Activated CD8-positive, alpha-beta memory T cell treated with anti-CD3 and anti-CD28 coated beads for 1 hour (primary cell): ENCODE data around the gene LIMS3.
"Not testable (repeated sequence)": the region's sequence is repeated elsewhere in the genome, so short reads cannot be mapped to it uniquely, and the experiment has no call there.

Experiments used
- DNase-seq, 2 donors: peaks; one replicate each; pipeline ENCODE4 v3.0.0-alpha.2; 2020; ENCODE audit warnings: low read depth in 1 of 2; ENCODE audit errors: extremely low read depth in 1 of 2

Gene LIMS3

DNA sequence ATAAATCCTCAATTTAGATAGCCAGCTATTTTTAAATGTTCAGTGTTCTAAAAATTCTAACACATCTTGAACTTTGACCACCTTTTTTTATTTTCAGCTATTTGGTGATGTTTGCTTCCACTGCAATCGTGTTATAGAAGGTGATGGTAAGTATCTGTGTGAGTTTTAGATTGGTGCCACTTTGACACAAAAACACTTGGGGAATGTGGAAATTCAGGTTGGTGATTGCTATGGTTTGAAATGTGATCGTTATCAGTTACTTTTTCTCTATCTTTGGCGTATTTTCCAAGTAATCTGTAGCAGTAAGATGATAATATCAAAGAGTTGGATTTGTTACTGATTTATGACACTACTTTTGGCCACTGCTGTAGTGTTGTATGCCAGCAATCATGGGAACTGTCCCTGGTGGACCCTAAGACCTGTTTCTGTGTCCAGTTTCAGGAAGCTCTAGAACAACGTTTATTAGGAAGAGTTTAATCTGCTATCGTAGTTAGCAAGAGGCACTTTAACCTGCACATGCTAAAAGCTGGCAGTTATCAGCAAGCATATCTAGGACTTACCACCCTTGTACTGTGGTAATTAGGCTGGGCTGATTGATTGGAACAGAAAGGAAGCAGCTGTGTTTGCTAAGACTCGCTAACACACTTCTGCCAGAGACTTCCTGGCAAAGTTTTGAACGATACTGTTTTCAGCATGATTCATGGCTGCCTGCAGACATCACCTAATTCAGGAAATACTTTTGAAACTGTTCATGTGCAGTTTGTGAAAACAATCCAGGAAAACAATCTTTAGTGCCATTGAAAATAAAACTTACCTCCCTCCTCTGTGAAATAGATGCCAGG, 23.3 kb downstream of the LIMS3 start:
- DNase-seq, result not testable (repeated sequence)

DNA sequence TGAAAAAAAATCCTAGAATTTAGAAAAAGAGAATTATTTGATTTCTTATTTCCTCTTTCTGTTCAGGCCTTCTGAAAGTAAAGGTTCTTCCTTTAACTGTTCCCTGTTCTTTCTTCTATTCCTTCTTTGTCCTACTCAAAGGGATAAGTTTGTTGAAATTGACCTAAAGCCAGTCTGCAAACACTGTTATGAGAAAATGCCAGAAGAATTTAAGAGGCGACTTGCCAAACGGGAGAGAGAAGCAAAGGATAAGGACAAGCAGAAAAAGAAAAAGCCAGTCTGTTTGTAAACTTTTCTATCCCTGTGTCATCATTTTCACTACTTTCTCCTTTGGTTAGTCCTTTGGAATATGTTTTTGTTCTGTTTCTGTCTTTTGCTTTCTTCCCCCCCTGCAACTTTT, 26.0 kb downstream of the LIMS3 start:
- not testable (repeated sequence) for DNase-seq

DNA sequence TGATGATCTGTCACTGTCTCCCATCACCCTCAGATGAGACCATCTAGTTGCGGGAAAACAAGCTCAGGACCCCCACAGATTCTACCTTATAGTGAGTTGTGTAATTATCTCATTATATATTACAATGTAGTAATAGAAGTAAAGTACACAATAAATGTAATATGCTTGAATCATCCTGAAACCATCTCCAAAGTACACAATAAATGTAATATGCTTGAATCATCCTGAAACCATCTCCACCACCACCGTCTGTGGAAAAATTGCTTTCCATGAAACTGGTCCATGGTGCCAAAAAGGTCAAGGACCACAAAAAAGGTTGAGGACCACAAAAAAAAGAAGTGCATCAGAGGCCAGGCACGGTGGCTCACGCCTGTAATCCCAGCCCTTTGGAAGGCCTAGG, 29.3 kb downstream of the LIMS3 start:
- not testable (repeated sequence) for DNase-seq

DNA sequence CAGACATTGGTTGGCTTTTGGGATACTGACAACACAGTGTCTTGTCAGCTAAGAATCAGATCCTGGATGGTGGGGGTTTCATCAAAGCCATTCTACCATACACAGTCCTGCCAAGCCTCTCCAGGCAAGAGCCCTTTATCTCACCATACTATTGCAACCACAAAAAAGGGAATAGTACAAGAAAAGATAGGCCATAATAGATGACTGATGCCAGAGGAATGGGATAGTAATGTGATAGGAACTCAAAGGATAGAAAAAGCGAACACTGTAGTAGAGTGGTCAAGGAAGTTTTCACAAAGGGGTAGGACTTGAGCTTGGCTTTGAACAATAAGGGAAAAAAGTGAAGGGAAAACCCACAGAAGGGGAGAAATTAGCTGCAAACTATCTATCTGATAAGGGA, 30.7 kb downstream of the LIMS3 start:
- DNase-seq, result not testable (repeated sequence)

DNA sequence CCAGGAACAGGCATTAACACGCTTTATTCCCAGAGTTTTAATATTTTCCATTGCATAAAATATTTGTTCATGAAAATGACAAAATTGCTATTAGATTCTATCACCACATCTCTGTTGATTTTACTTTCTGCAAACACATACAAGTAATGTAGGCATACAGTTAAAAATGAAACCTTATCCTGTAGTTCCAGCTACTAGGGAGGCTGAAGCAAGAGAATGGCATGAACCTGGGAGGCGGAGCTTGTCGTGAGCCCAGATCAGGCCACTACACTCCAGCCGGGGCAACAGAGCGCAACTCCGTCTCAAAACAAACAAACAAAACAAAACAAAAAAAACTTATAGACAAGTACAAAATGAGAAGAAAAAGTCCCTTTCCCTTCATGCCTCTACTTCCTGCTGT, 38.0 kb downstream of the LIMS3 start:
- DNase-seq, result not testable (repeated sequence)

DNA sequence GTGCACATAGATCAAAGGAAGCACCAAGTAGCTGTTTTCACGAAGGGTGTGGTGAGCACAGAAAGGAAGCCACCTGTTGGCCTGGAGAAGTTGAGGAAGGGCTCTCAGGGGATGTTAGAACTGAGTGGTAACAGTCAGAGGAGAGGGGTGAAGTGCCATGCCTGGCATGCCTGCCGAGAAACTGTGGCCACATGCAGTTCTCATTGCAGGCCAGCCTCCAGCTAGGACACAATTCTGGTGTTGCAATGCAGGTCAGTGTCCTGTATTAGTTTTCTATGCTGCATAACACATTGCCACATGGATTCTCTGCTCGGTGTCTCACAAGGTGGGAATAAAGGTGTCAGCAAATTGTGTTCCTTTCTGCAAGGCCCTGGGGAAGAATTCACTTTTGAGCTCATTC, 46.9 kb downstream of the LIMS3 start:
- not testable (repeated sequence) for DNase-seq

DNA sequence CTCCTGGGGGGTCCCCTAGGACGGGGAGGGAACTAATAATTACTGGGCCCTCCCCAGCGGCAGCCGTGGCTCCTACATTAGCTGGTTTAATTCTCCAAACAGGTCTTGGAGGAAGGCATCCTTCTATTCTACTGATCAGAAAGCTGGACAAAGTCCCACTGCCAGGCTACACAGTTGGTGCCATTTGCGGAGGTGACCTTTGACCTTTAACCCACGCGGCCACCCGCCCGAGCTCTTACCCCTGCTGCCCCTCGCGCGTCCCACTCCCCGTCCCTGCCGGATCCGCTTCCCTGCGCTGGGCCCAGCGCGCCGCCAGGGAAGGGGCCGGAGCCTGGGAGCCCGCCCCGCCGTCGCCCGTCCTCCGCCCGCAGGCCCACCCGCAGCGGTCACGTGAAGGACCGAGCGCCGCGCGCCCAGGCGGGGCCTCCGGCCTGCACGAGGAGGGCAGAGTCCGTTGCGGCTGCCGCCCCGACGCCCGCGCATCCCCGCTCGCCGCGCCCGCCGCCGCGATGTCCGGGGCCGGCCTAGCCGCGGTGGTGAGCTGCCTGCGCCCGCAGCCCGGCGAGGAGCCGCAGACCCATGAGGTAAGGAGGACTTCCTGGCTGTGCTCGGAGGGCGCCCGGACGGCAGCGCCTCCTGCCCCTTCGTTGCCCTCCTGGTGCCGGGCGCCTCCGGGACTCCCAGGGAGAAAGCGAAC, 48.9 kb downstream of the LIMS3 start:
- not testable (repeated sequence) for DNase-seq

DNA sequence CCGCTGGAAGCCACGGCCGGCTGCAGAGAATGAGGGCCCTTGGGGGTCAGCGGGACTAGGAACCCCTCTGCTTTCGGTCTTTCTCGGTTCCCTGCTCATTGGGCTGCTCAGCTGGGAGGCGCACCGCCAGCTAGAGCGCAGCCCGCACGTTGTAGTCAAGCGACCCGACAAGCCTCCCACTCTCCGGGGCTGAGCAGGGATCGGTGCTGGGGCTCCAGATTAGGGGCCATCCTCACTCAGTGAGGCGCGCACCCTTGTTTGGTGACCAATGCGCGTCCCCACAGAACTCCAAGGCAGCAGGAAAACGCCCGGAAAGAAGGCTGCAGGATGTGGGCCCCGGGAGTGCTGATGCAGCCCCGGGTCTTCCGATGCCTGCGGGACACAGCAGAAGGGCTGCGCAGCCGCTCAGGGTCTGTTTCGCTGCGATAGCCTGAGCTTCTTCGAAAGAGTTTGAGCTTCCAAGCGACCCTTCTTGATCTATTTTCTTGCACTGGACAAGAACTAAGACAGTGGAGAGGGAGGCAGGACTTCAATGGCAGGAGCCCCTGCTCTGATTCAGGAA, 49.6 kb downstream of the LIMS3 start:
- DNase-seq, result not testable (repeated sequence)

DNA sequence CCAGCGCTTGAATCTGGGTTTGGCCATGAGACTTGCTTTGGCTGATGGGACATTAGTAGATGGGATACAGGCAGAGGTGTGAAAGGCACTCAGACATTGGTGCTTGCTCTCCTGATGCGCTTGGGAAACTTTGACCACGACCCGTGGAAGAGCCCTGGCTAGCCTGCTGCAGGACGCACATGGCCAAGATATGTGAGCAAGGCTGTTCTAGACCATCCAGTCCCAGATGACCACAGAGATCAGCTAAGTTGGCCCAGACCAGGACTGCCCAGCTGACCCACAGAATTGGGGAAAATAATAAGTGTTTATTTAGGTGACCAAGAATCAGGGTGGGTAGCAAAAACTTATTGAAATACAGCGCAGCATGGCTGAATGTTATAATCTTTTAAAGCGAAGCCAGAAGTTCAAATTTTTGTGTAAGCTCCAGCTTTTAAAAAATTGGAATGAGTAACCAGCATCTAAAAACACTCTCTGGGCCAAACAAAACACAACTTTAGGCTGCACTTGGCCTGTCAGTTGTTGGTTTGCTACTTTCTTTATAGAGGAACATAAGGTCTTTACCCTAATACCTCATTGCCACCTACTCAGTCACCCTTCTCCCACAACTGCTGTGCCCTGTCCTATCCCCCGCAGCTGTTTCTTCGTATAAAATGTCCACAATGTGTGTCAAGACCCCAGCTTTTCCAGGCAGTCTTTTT, 51.8 kb downstream of the LIMS3 start:
- not testable (repeated sequence) for DNase-seq

DNA sequence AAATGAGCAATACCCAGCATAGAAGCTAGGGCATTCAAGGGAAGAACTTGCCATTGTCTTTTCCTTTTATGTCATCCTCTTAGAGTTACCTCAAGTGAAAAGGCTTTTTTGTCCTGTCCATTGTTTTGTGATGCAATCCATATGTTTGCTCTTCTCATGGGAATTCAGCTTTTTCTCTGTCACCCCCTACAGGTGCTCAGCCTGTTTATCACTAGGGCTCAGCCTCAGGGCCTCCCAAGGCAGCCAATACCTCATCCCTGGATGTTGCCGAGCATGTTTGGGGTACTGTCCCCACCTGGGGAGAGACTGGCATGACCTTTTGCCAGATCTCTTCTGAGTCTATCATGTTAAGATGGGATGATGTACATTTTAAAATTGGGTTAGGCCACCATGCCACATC, 65.5 kb downstream of the LIMS3 start:
- DNase-seq, result not testable (repeated sequence)

DNA sequence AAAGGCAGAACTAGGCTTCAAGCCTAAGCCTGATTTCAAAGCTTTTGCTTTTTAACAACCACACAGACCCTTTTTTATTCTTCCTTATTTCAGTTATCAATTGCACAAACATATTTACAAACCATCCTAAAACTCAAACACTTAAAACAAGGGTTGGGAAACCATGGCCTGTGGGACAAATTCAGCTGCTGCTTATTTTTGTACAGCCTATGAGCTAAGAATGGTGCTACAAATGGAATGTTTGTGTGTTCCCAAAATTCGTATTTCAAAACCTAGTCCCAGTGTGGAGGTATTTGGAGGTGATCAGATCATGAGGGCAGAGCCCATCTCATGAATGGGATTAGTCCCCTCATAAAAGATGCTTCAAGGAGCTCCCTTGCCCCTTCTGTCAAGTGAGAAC, 67.0 kb downstream of the LIMS3 start:
- DNase-seq, result not testable (repeated sequence)

DNA sequence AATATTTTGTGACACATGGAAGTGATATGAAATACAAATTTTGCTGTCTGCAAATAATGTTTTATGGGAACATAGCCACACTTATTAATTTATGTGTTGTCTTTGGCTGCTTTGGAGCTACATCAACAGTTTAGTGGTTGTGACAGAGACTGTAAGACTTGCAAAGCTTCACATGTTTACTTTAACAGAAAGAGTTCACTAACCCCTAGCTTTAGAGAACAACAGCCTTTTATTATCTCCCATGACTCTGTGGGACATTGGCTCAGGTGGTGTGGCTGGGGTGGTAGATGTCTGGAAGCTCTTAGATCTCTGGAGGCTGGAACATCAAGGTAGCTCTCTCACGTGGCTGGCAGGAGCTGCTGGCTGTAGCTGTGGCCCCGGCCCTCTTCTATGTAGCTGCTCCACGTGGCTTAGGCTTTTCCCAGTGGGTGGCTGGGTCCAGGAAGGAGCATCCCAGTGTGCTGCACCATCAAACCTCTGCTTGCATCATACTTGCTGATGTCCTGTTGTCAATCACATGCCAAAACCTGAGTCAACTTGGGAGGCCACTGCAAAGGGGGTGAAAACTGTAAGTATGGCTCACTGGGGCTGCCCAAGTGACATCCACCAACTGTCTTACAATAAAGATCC, 67.7 kb downstream of the LIMS3 start:
- DNase-seq, result not testable (repeated sequence)

DNA sequence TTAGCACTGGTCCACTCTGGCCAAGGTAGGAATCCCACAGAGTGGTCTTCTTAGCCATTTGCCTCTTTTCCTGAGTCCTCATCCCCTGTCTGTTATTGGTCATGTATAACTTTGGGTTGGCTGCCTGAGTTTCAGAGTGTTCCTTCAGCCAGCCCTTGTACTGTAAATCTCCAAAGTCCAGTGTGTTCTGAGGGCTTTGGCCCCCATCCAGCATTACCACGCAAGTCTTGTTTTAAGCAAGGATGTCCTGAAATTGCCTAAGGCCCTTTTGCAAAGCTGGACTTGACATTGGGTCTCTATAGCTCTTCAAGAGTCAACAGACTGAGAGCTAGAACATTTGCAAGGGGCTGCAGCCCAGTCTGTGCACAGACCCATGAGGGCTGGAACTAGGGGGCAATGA, 68.4 kb downstream of the LIMS3 start:
- not testable (repeated sequence) for DNase-seq

DNA sequence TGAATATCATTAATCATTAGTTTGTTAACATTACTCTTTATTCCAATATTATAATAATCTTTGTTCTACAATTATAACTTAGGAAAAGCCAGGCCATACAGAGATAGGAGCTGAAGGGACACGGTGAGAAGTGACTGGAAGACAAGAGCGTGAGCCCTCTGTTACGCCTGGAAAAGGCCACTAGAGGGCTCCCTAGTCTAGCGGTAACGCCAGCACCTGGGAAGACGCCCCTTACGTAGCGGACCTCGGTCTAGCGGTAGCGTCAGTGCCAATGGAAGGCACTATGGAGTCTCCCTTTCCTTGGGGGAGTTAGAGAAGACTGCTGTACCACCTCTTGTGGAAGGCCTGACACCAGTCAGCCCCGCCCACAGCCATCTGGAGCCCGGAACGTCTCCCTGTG, 71.4 kb downstream of the LIMS3 start:
- DNase-seq, result not testable (repeated sequence)

DNA sequence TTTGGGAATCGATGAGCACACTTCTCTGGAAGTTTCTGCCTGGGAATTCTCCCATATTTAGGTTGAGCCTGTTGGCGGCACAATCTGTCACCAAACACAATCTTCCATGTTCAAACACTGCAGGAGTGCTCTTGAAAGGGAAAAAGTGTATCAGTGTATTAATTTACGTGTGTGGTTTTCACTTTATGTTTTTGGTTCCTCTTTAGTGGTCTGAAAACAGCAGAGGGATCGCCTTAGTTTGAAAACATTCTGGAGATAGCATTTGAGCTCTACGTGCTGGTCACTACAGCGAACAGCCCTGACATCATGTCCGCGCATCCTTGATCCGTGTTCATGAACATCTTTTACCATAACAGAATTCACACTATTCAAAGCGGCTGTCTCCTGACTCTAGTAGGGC, 73.2 kb downstream of the LIMS3 start:
- DNase-seq, result not testable (repeated sequence)
